AG09309 (cell line): ENCODE data around the gene PDE1C.
"Not testable (repeated sequence)": the region's sequence is repeated elsewhere in the genome, so short reads cannot be mapped to it uniquely, and the experiment has no call there.

Source experiments
- DNase-seq: peaks from one replicate; pipeline ENCODE4 v3.0.0-alpha.2; 2010; ENCODE audit warnings: low read depth
- H3K4me3 ChIP-seq: 2 replicates; pipeline ENCODE4 v1.5.1; 2011; ENCODE audit warnings: mild to moderate bottlenecking, low read depth, low read length, moderate library complexity; ENCODE audit not compliant: control insufficient read depth
- TF ChIP-seq, protein P1 (sequence below): IDR thresholded peaks from 2 replicates; pipeline ENCODE4 v1.5.1; 2011; ENCODE audit warnings: mild to moderate bottlenecking, low read depth, low read length, inconsistent platforms; ENCODE audit not compliant: insufficient read depth, control insufficient read depth; ENCODE audit errors: missing control alignments

Gene PDE1C

GRCh38 chr7:32018845-32019578 is 51.2 kb downstream of the PDE1C start:
- DNase-seq: no peak
- no peak overlapping the region for H3K4me3 ChIP-seq
- TF ChIP-seq, protein P1, sequence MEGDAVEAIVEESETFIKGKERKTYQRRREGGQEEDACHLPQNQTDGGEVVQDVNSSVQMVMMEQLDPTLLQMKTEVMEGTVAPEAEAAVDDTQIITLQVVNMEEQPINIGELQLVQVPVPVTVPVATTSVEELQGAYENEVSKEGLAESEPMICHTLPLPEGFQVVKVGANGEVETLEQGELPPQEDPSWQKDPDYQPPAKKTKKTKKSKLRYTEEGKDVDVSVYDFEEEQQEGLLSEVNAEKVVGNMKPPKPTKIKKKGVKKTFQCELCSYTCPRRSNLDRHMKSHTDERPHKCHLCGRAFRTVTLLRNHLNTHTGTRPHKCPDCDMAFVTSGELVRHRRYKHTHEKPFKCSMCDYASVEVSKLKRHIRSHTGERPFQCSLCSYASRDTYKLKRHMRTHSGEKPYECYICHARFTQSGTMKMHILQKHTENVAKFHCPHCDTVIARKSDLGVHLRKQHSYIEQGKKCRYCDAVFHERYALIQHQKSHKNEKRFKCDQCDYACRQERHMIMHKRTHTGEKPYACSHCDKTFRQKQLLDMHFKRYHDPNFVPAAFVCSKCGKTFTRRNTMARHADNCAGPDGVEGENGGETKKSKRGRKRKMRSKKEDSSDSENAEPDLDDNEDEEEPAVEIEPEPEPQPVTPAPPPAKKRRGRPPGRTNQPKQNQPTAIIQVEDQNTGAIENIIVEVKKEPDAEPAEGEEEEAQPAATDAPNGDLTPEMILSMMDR: no peak

DNA sequence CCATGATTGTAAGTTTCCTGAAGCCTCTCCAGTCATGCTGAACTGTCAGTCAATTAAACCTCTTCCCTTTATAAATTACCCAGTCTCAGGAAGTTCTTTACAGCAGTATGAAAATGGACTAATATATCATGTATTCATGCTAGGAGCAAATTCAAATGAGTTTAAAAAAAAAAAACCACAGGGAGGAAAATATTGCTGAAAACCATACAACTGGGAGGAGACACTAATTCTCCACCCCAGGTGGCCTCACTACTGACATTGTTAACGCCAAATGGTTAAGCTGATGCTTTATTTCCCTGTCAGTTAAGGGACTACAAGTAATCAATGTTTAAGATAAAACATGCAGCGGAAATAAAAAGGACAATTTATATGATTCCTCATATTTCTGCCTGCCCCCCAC is 55.1 kb downstream of the PDE1C start:
- no peak overlapping the region for H3K4me3 ChIP-seq
- TF ChIP-seq, protein P1: no peak
- no peak for DNase-seq

DNA sequence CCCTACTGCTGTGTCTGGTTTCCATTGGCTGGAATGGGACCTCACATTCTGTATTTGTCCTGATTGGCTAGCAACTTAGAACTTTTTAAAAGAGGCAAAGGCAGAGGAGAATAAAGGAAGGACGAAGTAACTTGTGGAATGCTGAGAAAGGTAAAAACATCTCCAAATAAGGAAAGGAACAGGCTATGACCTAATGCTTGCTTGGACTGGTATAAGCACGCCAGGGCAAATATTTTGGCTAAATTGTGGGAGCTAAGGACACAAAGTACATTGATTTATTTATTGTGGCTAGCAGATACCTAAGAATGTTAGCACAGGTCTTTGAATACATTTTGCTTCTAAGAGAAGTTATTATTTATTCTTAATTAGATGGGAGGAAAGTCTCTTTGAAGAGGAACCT is 56.7 kb downstream of the PDE1C start:
- not testable (repeated sequence) for DNase-seq, H3K4me3 ChIP-seq

- DNase-seq: no peak
- TF ChIP-seq, protein P1: no peak
Measured at GRCh38 chr7:32005577-32005976, 64.6 kb downstream of the PDE1C start.

DNA sequence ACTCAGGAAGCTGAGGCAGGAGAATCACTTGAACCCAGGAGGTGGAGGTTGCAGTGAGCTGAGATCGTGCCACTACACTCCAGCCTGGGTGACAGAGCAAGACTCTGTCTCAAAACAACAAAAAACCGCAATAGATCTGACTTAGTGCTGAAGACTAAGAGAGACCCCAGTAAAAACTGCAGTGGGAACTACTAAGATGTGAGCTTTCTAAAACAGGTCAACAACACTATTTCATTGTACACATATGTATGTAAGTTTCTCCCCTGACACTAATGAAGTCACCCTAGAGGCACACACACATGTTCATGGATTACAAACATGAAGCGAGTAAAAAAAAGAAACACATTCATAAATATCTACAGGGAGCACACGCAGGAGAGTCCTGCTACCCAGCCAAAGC is 68.3 kb downstream of the PDE1C start:
- DNase-seq: no peak
- TF ChIP-seq, protein P1: no peak
- no peak overlapping the region for H3K4me3 ChIP-seq

More at GRCh38 chr7:32005577-32005976, 64.6 kb downstream of the PDE1C start:
- no peak overlapping the region for H3K4me3 ChIP-seq

GRCh38 chr7:31997423-31997822 is 72.8 kb downstream of the PDE1C start:
- H3K4me3 ChIP-seq: no peak overlapping the region
- no peak for DNase-seq
- TF ChIP-seq, protein P1: no peak

GRCh38 chr7:31995134-31995533 is 75.1 kb downstream of the PDE1C start:
- TF ChIP-seq, protein P1: no peak
- DNase-seq: no peak
- no peak overlapping the region for H3K4me3 ChIP-seq
